Psoas muscle (tissue), 8 donors: ENCODE measurements around the gene TEKT2. TPM values are rescaled to one million over a fixed set of nuclear protein-coding genes. Genes with fewer than 3 reads are reported as not detected.

Experiments
- ATAC-seq, 4 donors: fragments of 200-7000 bp; cut with Tn5 transposase; one replicate each; pipeline ENCODE4 v1.9.1; 2020; ENCODE audit warnings: moderate library complexity in 3 of 4, mild to moderate bottlenecking in 2 of 4
- DNase-seq, 2 donors: peaks; one replicate each; pipeline ENCODE4 v3.0.0-alpha.2; 2020
- H3K27ac ChIP-seq: fragments of 200-600 bp; one replicate; pipeline ENCODE4 v1.8.0; 2022
- H3K27me3 ChIP-seq, 3 donors: fragments of 200-600 bp in 1 of 3; one replicate each; pipeline versions ENCODE4 v1.6.1 to v1.8.0; 2013 to 2022; ENCODE audit warnings: low read length in 2 of 3, mild to moderate bottlenecking in 2 of 3, moderate library complexity in 1 of 3; ENCODE audit not compliant: insufficient read depth in 3 of 3
- H3K36me3 ChIP-seq, 2 donors: fragments of 200-600 bp in 1 of 2; one replicate each; pipeline versions ENCODE4 v1.6.1 to v1.8.0; 2013 to 2022; ENCODE audit warnings: low read depth in 1 of 2, mild to moderate bottlenecking in 1 of 2, moderate library complexity in 1 of 2; ENCODE audit not compliant: insufficient read depth in 1 of 2
- H3K4me1 ChIP-seq: fragments of 200-600 bp; one replicate; pipeline ENCODE4 v1.8.0; 2022
- H3K4me3 ChIP-seq: fragments of 200-600 bp; one replicate; pipeline ENCODE4 v1.8.0; 2022; ENCODE audit warnings: mild to moderate bottlenecking
- H3K9me3 ChIP-seq: fragments of 200-600 bp; one replicate; pipeline ENCODE4 v1.8.0; 2022
- WGBS, 3 donors: extraction: QIAGEN DNeasy Blood & Tissue Kit; methylation state at CpG; one replicate each; pipeline versions ENCODE4 v1.1.6 to v1.1.7; 2013; 5-methylcytosine and 5-hydroxymethylcytosine counted together
- intact Hi-C, 2 donors: fragments of 100-400 bp; cut with DNase I; formaldehyde crosslinking; loops; one replicate each; pipeline versions ENCODE4 v1.11.0 to v1.14.2; 2022
- long read RNA-seq, 2 donors: library from polyadenylated mRNA; unstranded; transcript quantifications; one replicate each; pipeline ENCODE4 v2.0.0, GENCODE V29; 2021
- polyA plus RNA-seq, 3 donors: library from polyadenylated mRNA; stranded (reverse); fragments of 200-250 nt; gene quantifications; one replicate each; pipeline ENCODE4 v1.2.3, GENCODE V29; 2013
- total RNA-seq, 4 donors: library from RNA; stranded (reverse); fragmentation: NEBNext Ultra II Directional in 2 of 4; extraction: Animal tissue kit (Norgen Biotek cat#: 25700) in 2 of 4; gene quantifications; one replicate each; pipeline versions ENCODE4 v1.2.1 to v1.2.4, GENCODE V29; 2021 to 2023
- TF ChIP-seq, protein P1 (sequence below): fragments of 200-600 bp; IDR thresholded peaks from one replicate; pipeline ENCODE4 v1.8.0; 2022; ENCODE audit warnings: antibody characterized with exemption
- donor health status: healthy with polysubstance abuse.
- donor health status: DM: no; HTN: no; CAD: no; lungs with moderate emphysema.
- donor health status: Bipolar disorder and iron deficiency.
- donor health status: healthy.
- donor health status: DM: yes; HTN: yes; CAD: no.
- donor health status: DM: no; HTN: no; CAD: no.
- donor health status: DM: no; HTN: no; CAD: no.
- donor health status: DM: yes; HTN: yes; CAD: no.

The TEKT2 gene, protein sequence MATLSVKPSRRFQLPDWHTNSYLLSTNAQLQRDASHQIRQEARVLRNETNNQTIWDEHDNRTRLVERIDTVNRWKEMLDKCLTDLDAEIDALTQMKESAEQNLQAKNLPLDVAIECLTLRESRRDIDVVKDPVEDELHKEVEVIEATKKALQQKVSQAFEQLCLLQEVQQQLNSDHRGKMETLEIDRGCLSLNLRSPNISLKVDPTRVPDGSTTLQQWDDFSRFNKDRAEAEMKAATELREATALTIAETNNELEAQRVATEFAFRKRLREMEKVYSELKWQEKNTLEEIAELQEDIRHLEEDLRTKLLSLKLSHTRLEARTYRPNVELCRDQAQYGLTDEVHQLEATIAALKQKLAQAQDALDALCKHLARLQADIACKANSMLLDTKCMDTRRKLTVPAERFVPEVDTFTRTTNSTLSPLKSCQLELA
- total RNA-seq = not detected
- polyA plus RNA-seq = under 1 TPM in 2 of 3 donors, not detected in 1; 0.03 to 0.04 TPM
- long read RNA-seq, donor 1 = 0 reads
- long read RNA-seq, donor 2 = 0 reads

DNA sequence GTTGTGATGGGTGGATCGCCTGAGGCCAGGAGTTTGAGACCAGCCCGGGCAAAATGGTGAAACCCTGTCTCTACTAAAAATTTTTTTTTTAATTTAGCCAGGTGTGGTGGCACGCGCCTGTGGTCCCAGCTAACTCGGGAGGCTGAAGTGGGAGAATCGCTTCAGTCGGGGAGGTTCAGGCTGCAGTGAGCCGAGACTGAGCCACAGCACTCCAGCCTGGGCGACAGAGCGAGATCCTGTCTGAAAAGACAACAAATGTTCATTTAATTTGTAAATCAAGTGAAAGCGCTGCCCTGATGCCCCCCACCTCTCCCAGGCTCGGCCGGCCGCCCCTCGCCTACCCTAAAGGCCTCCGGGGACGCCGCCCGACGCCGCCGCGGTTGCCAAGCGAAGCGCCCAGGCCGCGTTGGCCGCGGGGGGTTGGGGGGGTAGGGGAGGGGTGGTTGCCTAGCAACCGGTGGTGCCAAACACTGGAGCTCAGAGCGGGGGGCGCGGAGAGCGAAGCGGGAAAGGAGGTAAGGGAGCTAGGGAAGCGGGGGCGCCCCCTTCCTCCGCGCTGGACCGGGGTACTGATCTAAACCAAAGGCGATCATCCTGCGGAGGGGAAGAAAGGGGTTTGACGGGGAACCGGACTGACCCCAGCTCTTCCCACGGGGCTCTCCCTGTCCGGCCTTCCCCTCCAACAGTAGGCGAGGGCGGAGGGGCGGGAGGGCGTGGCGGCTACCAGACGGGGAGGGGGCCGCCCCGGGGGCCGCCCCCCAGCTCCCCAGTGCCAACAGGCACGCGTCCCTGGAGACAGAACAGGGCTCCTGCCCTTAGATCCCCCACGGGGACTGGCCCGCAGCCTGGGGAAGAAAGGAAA lies at the start of gene TEKT2:
TEKT2 (plus strand) TSS at position 460 of the 862 bp plus-strand sequence. CDS start 828 bp downstream, outside the sequence.
- Histone ChIP-seq H3K36me3 (no peaks in the 10 kb centered on the region), H3K27ac (no peak within 1 kb of the TSS), H3K9me3 (no peaks in the 10 kb centered on the region), H3K27me3 (peaks cover 0 to 54% (median 4%) of the 10 kb centered on the region in 3 donors), H3K4me1 (peaks cover 4% of the 10 kb centered on the region), H3K4me3 (peak within 1 kb of the TSS; percentile 58)
- TF ChIP-seq, protein P1, sequence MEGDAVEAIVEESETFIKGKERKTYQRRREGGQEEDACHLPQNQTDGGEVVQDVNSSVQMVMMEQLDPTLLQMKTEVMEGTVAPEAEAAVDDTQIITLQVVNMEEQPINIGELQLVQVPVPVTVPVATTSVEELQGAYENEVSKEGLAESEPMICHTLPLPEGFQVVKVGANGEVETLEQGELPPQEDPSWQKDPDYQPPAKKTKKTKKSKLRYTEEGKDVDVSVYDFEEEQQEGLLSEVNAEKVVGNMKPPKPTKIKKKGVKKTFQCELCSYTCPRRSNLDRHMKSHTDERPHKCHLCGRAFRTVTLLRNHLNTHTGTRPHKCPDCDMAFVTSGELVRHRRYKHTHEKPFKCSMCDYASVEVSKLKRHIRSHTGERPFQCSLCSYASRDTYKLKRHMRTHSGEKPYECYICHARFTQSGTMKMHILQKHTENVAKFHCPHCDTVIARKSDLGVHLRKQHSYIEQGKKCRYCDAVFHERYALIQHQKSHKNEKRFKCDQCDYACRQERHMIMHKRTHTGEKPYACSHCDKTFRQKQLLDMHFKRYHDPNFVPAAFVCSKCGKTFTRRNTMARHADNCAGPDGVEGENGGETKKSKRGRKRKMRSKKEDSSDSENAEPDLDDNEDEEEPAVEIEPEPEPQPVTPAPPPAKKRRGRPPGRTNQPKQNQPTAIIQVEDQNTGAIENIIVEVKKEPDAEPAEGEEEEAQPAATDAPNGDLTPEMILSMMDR = no peak
- intact Hi-C loops = no loop called here
- DNase-seq (no peak), ATAC-seq (no peak)
- WGBS, 3 donors = 13 to 18% (median 18%) methylated on average over 45 to 59 of the region's 59 CpGs

DNA sequence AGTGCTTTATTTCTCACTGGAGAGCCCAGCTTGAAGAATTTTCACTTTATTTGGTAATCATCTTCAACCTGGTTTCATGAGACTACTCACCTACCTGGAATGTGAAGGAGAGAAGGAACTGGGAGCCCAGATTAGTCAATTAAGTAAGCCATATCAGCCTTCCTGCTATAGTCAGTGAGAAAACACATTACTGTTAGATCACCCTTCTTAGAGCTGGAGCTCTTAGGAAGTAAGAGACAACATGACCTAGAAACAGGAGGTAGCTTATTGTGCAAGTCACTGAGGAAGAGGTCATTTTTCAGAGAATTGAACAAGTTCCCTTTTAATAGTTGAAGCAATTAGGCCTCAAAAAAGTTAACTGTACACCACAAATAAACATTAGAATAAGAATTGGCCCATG lies 49.2 kb upstream of the TEKT2 start:
- Histone ChIP-seq H3K27me3 (no peaks in the 10 kb centered on the region), H3K36me3 (peaks cover 5 to 76% of the 10 kb centered on the region in 2 donors), H3K27ac (no peak overlapping the region), H3K9me3 (no peaks in the 10 kb centered on the region), H3K4me3 (no peak overlapping the region), H3K4me1 (no peaks in the 10 kb centered on the region)
- intact Hi-C loops = no loop called here
- no peak for DNase-seq
- ATAC-seq = no peak
- TF ChIP-seq, protein P1 = no peak

DNA sequence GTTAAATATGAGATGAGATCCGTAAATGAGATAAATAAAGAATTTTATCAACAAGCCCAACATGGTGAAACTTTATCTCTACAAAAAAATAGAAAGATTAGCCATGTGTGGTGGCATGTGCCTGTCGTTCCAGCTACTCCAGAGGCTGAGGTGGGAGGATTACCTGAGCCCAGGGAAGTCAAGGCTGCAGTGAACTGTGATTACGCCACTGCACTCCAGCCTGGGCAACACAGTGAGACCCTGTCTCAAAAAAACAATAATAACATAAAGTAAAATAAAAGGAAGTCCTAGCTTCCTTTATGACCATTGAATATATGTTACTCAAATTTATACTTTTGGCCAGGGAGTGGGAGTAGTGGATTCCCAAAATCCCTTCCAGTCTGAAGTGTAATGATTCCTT lies 48.7 kb upstream of the TEKT2 start:
- no peak overlapping the region for H3K4me3 ChIP-seq
- no peaks in the 10 kb centered on the region for H3K4me1 ChIP-seq
- H3K27ac ChIP-seq = no peak overlapping the region
- ATAC-seq (no peak), DNase-seq (no peak)
- H3K27me3 ChIP-seq = no peaks in the 10 kb centered on the region
- TF ChIP-seq, protein P1 = no peak
- peaks cover 6 to 77% of the 10 kb centered on the region in 2 donors for H3K36me3 ChIP-seq
- no peaks in the 10 kb centered on the region for H3K9me3 ChIP-seq
- intact Hi-C loops = no loop called here
- 83 to 90% (median 89%) methylated on average over 3 of the region's 3 CpGs for WGBS, 3 donors

DNA sequence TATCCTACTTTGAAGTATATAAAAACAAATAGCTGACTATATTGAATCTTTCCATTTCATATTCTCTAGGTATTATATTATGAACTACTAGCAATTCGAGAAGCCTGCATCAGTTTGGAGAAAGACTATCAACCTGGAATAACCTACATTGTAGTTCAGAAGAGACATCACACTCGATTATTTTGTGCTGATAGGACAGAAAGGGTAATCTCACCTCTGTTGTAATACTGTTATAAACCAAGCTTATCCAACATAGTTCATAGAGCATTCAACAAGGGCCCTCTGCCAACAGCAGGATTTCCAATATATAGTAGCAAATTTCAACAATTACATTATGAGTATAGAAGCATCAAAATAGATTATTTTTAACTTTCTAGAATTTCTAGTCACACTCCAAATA lies 43.7 kb upstream of the TEKT2 start:
- whole genome bisulfite sequencing, 3 donors = 84 to 92% (median 90%) methylated on average over 2 of the region's 2 CpGs
- ATAC-seq = no peak
- H3K36me3 ChIP-seq = peaks cover 2 to 91% of the 10 kb centered on the region in 2 donors

More for the DNA sequence above, 43.7 kb upstream of the TEKT2 start:
- H3K4me1 ChIP-seq = no peaks in the 10 kb centered on the region
- TF ChIP-seq, protein P1 = no peak
- no peak for DNase-seq
- H3K9me3 ChIP-seq = no peaks in the 10 kb centered on the region
- no peak overlapping the region for H3K4me3 ChIP-seq
- no peaks in the 10 kb centered on the region for H3K27me3 ChIP-seq
- H3K27ac ChIP-seq = no peak overlapping the region
- intact Hi-C loops = no loop called here
